H9 (cell line): ENCODE measurements around the gene LRRC31. TPM values are rescaled to one million over a fixed set of nuclear protein-coding genes. Genes with fewer than 3 reads are reported as not detected.

ENCODE experiments used
- DNase-seq: peaks from one replicate; pipeline ENCODE4 v3.0.0-alpha.2; 2017
- H2AFZ ChIP-seq: one replicate; pipeline ENCODE4 v1.6.1; 2013; ENCODE audit warnings: mild to moderate bottlenecking, low read length, control low read depth, moderate library complexity
- H2AK5ac ChIP-seq: 2 replicates; pipeline ENCODE4 v1.6.1; 2013; ENCODE audit warnings: low read length, control low read depth, mixed read lengths; ENCODE audit not compliant: insufficient read length
- H2BK120ac ChIP-seq: one replicate; pipeline ENCODE4 v1.6.1; 2013; ENCODE audit warnings: low read depth, mild to moderate bottlenecking, low read length, control low read depth, inconsistent platforms; ENCODE audit not compliant: poor library complexity, severe bottlenecking
- H2BK12ac ChIP-seq: 2 replicates; pipeline ENCODE4 v1.6.1; 2013; ENCODE audit warnings: low read length, control low read depth, mixed read lengths, low read depth; ENCODE audit not compliant: insufficient read length
- H2BK15ac ChIP-seq: 2 replicates; pipeline ENCODE4 v1.6.1; 2013; ENCODE audit warnings: low read depth, low read length, control low read depth
- H2BK20ac ChIP-seq: one replicate; pipeline ENCODE4 v1.6.1; 2013; ENCODE audit warnings: low read depth, mild to moderate bottlenecking, low read length, control low read depth, inconsistent platforms; ENCODE audit not compliant: poor library complexity, severe bottlenecking
- H2BK5ac ChIP-seq: 2 replicates; pipeline ENCODE4 v1.6.1; 2013; ENCODE audit warnings: low read length, control low read depth, mixed read lengths; ENCODE audit not compliant: insufficient read length
- H3K14ac ChIP-seq: 2 replicates; pipeline ENCODE4 v1.6.1; 2013; ENCODE audit warnings: low read length, control low read depth; ENCODE audit not compliant: insufficient read depth
- H3K18ac ChIP-seq: 2 replicates; pipeline ENCODE4 v1.6.1; 2013; ENCODE audit warnings: low read depth, mild to moderate bottlenecking, mixed read lengths, low read length, control low read depth; ENCODE audit not compliant: insufficient read length
- H3K23ac ChIP-seq: 2 replicates; pipeline ENCODE4 v1.6.1; 2013; ENCODE audit warnings: low read length, control low read depth, mixed read lengths, low read depth; ENCODE audit not compliant: insufficient read length
- H3K23me2 ChIP-seq: 2 replicates; pipeline ENCODE4 v1.6.1; 2013; ENCODE audit warnings: low read depth, mild to moderate bottlenecking, mixed read lengths, low read length, control low read depth; ENCODE audit not compliant: insufficient read length, poor library complexity, severe bottlenecking
- H3K27ac ChIP-seq: 2 replicates; pipeline ENCODE4 v1.5.1; 2013; ENCODE audit warnings: low read length, control low read depth, mixed read lengths, low read depth; ENCODE audit not compliant: insufficient read length
- H3K27me3 ChIP-seq: 2 replicates; pipeline ENCODE4 v1.6.1; 2013; ENCODE audit warnings: low read length, control low read depth, inconsistent platforms; ENCODE audit not compliant: insufficient read depth
- H3K4ac ChIP-seq: 2 replicates; pipeline ENCODE4 v1.6.1; 2013; ENCODE audit warnings: low read depth, mild to moderate bottlenecking, control low read depth, inconsistent platforms, low read length, moderate library complexity
- H3K4me1 ChIP-seq: 2 replicates; pipeline ENCODE4 v1.6.1; 2013; ENCODE audit warnings: low read length, control low read depth, inconsistent platforms; ENCODE audit not compliant: insufficient read depth
- H3K4me2 ChIP-seq: 2 replicates; pipeline ENCODE4 v1.6.1; 2013; ENCODE audit warnings: low read length, control low read depth, mixed read lengths; ENCODE audit not compliant: insufficient read length, insufficient read depth
- H3K56ac ChIP-seq: 2 replicates; pipeline ENCODE4 v1.6.1; 2013; ENCODE audit warnings: low read depth, mild to moderate bottlenecking, mixed read lengths, low read length, control low read depth; ENCODE audit not compliant: insufficient read length
- H3K79me1 ChIP-seq: 2 replicates; pipeline ENCODE4 v1.6.1; 2013; ENCODE audit warnings: low read depth, mild to moderate bottlenecking, moderate library complexity, low read length, control low read depth, inconsistent platforms; ENCODE audit not compliant: insufficient read depth, poor library complexity, severe bottlenecking
- H3K79me2 ChIP-seq: 2 replicates; pipeline ENCODE4 v1.6.1; 2013; ENCODE audit warnings: low read length, control low read depth, inconsistent platforms; ENCODE audit not compliant: insufficient read depth
- H3K9ac ChIP-seq: 2 replicates; pipeline ENCODE4 v1.6.1; 2013; ENCODE audit warnings: low read length, control low read depth, mixed read lengths; ENCODE audit not compliant: insufficient read length; ENCODE audit errors: extremely low read depth
- H3K9me3 ChIP-seq: one replicate; pipeline ENCODE4 v1.6.1; 2013; ENCODE audit warnings: low read depth, low read length, inconsistent platforms; ENCODE audit not compliant: control insufficient read depth
- H3T11ph ChIP-seq: one replicate; pipeline ENCODE4 v1.6.1; 2013; ENCODE audit warnings: mild to moderate bottlenecking, low read length, control low read depth, inconsistent platforms
- H4K20me1 ChIP-seq: one replicate; pipeline ENCODE4 v1.6.1; 2013; ENCODE audit not compliant: control insufficient read depth, insufficient read length, insufficient read depth
- H4K5ac ChIP-seq: 2 replicates; pipeline ENCODE4 v1.6.1; 2013; ENCODE audit warnings: low read depth, mild to moderate bottlenecking, mixed read lengths, low read length, control low read depth; ENCODE audit not compliant: insufficient read length
- H4K8ac ChIP-seq: replicated peaks from 2 replicates; pipeline ENCODE4 v1.6.1; 2013; ENCODE audit warnings: low read length, control low read depth, mixed read lengths, low read depth; ENCODE audit not compliant: insufficient read length
- H4K91ac ChIP-seq: 2 replicates; pipeline ENCODE4 v1.6.1; 2013; ENCODE audit warnings: low read depth, mild to moderate bottlenecking, moderate library complexity, mixed read lengths, low read length, control low read depth; ENCODE audit not compliant: insufficient read length
- H3K27ac Mint-ChIP-seq, 3 experiments: 2 replicates in 2 of 3; 3 replicates in 1 of 3; pipeline ENCODE4 v1.8.0; 2020 to 2021; ENCODE audit warnings: mixed read lengths in 3 of 3, mild to moderate bottlenecking in 1 of 3, moderate library complexity in 1 of 3
- H3K27me3 Mint-ChIP-seq: 2 replicates; pipeline ENCODE4 v1.8.0; 2021; ENCODE audit warnings: low read depth, mild to moderate bottlenecking, moderate library complexity, mixed read lengths
- H3K36me3 Mint-ChIP-seq, 3 experiments: 2 replicates in 2 of 3; 3 replicates in 1 of 3; pipeline ENCODE4 v1.8.0; 2020 to 2021; ENCODE audit warnings: low read depth in 3 of 3, mixed read lengths in 3 of 3; ENCODE audit not compliant: insufficient read depth in 1 of 3
- H3K4me1 Mint-ChIP-seq, 2 experiments: 2 replicates each; pipeline ENCODE4 v1.8.0; 2020; ENCODE audit warnings: mixed read lengths in 2 of 2
- H3K4me3 Mint-ChIP-seq, 2 experiments: 2 replicates in 1 of 2; 3 replicates in 1 of 2; pipeline ENCODE4 v1.8.0; 2020 to 2021; ENCODE audit warnings: mild to moderate bottlenecking in 2 of 2, mixed read lengths in 2 of 2, moderate library complexity in 1 of 2
- H3K9me3 Mint-ChIP-seq, 2 experiments: 2 replicates in 1 of 2; 3 replicates in 1 of 2; pipeline ENCODE4 v1.8.0; 2020; ENCODE audit warnings: mild to moderate bottlenecking in 2 of 2, mixed read lengths in 2 of 2, moderate library complexity in 1 of 2
- WGBS: extraction: QIAGEN DNeasy Blood & Tissue Kit; methylation state at CpG from one replicate; pipeline ENCODE4 v1.1.7; 2013; ENCODE audit warnings: missing lambda C conversion rate, low lambda C conversion rate, mixed read lengths; ENCODE audit not compliant: insufficient read length; ENCODE audit errors: extremely low coverage; 5-methylcytosine and 5-hydroxymethylcytosine counted together
- total RNA-seq: library from RNA; stranded (reverse); gene quantifications from 2 replicates; pipeline ENCODE4 v1.2.1, GENCODE V29; 2021
- TF ChIP-seq, protein P1 (sequence below): fragments of 200-600 bp; sonication (generic); conservative IDR thresholded peaks from 3 replicates; pipeline ENCODE4 v1.8.0; 2021; ENCODE audit warnings: antibody characterized with exemption, mild to moderate bottlenecking

The LRRC31 gene
- total RNA-seq, 1 experiment from 2014 or later = not detected

DNA sequence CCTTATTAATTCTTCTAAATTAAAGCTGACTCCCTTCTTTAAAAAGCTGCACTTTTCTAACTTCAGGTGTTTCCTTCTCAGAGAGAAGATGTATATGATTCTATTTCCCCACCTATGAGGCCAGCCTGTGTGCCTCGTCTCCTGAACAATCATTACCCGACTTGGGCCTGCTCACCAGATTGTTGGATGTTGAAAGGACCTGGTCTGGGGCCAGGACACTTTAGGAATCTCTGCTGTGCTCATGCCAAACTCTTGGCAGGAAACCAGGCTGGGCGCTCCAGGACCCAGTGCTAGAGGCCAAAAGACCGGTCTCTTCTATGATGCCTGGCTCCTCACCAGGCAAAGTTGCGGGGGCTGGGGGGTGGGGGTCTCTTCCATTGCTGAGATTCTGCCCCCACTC, 16.9 kb upstream of the LRRC31 start:
- Histone ChIP-seq H3K9ac (no peak overlapping the region), H3K27ac (no peak overlapping the region), H3K79me2 (no peaks in the 10 kb centered on the region), H4K20me1 (no peaks in the 10 kb centered on the region), H3K4me1 (peaks cover 3% of the 10 kb centered on the region; the same call in 1 of the 2 replicates), H2AK5ac (no peak overlapping the region), H4K91ac (no peak overlapping the region), H3K23ac (no peak overlapping the region), H3K4me2 (no peak overlapping the region), H4K8ac (no peak overlapping the region), H2BK5ac (no peak overlapping the region), H2BK15ac (no peak overlapping the region), H3K18ac (no peak overlapping the region), H3T11ph (no peak overlapping the region), H3K23me2 (peaks cover 2% of the 10 kb centered on the region), H3K56ac (no peak overlapping the region), H3K14ac (no peak overlapping the region), H2BK120ac (no peak overlapping the region), H2BK20ac (peak overlapping the region; percentile 12), H2AFZ (no peak overlapping the region), H3K9me3 (no peaks in the 10 kb centered on the region), H2BK12ac (no peak overlapping the region), H3K4ac (no peak overlapping the region), H3K79me1 (no peaks in the 10 kb centered on the region), H4K5ac (no peak overlapping the region), H3K27me3 (no peaks in the 10 kb centered on the region)
- no CpG with 5 or more reads among the region's 5 CpGs for WGBS
- Mint-ChIP-seq H3K9me3 (no peaks in the 10 kb centered on the region), H3K27me3 (no peaks in the 10 kb centered on the region; the same call in none of the 2 replicates), H3K4me1 (peaks cover 8 to 10% of the 10 kb centered on the region in 2 experiments), H3K36me3 (no peaks in the 10 kb centered on the region), H3K4me3 (no peak overlapping the region), H3K27ac (peak overlapping the region in 1 of 3 experiments; percentile 56; a peak in 1 of 7 replicates)
- no peak for DNase-seq
- TF ChIP-seq, protein P1, sequence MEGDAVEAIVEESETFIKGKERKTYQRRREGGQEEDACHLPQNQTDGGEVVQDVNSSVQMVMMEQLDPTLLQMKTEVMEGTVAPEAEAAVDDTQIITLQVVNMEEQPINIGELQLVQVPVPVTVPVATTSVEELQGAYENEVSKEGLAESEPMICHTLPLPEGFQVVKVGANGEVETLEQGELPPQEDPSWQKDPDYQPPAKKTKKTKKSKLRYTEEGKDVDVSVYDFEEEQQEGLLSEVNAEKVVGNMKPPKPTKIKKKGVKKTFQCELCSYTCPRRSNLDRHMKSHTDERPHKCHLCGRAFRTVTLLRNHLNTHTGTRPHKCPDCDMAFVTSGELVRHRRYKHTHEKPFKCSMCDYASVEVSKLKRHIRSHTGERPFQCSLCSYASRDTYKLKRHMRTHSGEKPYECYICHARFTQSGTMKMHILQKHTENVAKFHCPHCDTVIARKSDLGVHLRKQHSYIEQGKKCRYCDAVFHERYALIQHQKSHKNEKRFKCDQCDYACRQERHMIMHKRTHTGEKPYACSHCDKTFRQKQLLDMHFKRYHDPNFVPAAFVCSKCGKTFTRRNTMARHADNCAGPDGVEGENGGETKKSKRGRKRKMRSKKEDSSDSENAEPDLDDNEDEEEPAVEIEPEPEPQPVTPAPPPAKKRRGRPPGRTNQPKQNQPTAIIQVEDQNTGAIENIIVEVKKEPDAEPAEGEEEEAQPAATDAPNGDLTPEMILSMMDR = no peak
